HPDE6-E6E7 (cell line): ENCODE measurements around the gene SCD.
"Not testable (repeated sequence)": the region's sequence is repeated elsewhere in the genome, so short reads cannot be mapped to it uniquely, and the experiment has no call there.

Experiments
- DNase-seq: peaks from one replicate; pipeline ENCODE4 v3.0.0; 2011; ENCODE audit warnings: missing footprints; ENCODE audit errors: extremely low spot score

Gene SCD

GRCh38 chr10:100346765-100347567 lies at the start of gene SCD:
SCD (plus strand) TSS chr10:100347233; CDS start chr10:100347505, 272 bp downstream.
- DNase-seq = peak; percentile 89

- no peak for DNase-seq
Observed at GRCh38 chr10:100297242-100297641, 49.8 kb upstream of the SCD start.

GRCh38 chr10:100301123-100301522 lies 45.9 kb upstream of the SCD start:
- DNase-seq = not testable (repeated sequence)

DNA sequence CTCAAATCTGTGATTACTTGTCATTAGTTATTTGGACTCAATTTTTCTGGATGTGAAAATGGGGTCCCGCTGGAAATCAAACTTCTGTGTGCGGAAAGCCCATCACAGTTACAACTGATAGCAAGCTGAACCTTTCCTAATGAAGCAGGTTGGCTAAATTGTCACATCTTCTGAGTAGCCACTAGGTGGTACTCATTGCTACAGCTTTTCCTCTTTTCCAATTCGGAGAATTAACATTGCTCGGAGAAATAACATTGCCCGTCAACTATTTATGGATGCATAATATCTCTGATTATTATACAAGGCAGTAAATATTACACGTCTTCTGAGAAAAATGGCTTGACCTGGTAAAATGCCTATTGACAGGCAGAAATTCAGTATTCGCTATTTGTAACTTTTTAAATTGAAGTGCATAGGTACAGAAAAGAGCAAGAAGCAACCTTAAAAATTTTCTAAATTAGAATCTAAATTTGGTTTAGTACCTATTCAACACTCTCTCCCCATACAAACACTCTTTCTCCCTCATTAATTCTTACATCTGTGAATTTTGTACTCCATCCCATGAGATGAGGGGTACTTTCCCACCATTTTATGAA lies 43.2 kb upstream of the SCD start:
- no peak for DNase-seq

DNA sequence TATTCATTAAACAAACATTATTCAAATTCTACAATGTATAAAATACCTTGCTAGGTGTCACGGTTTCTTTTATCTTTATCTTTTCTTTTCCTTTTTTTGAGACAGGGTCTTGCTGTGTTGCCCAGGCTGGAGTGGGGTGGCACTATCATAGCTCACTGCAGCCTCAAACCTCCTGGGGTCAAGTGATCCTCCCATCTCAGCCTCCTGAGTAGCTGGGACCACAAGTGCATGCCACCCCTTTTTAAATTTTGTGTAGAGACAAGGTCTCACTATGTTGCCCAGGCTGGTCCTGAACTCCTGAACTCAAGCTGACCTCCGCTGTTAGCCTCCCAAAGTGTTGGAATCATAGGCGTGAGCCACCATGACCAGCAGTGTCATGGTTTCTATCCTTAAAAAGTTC lies 42.6 kb upstream of the SCD start:
- DNase-seq = no peak

DNA sequence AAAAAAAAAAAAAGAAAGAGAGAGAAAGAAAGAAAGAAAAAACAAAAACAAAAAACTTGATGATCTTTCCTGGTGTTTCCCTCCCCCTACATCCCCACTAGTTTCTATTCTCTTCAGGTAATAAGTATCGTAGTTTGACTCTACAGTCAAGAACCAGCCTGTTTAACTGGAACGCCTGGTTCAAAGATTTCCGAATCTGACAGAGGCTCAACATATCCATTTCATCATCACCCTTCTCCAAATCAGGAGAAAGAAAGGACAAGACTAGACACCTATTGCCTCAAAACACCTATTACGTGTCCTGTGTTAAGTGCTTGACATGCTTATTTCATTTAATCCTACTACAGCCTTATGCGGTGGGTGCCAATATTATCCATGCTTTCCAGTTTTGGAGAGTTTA lies 40.2 kb upstream of the SCD start:
- DNase-seq = no peak

DNA sequence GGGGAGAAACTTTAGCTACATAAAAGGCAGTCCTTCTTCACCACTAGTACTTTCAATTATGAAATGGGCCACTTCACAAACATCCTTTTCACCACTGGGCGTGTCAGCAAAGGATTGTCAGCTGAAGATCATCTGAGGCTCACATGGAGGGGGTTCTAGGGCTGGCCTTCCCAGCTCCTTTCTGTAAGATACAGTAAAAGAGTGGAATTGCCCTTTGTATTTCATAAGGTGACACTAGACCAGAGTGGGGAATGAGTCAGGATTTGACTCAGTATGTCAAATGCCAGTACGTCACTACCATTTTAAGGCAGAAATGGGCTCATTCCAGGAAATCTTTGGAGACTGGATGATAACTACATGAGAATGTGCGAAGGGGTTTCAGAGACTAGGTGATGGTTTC lies 39.3 kb upstream of the SCD start:
- DNase-seq = no peak

GRCh38 chr10:100311298-100311697 lies 35.7 kb upstream of the SCD start:
- DNase-seq = no peak

DNA sequence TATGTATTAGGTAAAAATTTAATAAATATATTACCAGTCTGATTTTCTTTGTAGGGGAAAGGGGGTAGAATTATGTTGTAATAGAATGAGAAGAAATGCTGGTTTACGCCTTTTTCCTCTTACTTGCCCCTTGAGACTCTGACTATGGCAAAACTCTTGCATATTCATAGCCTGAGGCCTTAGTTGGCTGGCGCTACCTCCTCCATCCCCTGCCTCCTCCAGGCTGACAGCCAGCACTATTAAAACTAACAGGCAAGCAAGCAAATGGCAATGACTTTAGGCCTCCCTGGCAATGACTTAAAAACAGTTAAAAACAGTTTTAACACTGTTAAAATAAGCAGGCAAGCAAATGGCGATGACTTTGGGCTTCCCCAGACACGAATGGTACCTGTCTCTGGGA lies 31.4 kb upstream of the SCD start:
- DNase-seq = no peak

GRCh38 chr10:100318207-100318606 lies 28.8 kb upstream of the SCD start:
- no peak for DNase-seq

DNA sequence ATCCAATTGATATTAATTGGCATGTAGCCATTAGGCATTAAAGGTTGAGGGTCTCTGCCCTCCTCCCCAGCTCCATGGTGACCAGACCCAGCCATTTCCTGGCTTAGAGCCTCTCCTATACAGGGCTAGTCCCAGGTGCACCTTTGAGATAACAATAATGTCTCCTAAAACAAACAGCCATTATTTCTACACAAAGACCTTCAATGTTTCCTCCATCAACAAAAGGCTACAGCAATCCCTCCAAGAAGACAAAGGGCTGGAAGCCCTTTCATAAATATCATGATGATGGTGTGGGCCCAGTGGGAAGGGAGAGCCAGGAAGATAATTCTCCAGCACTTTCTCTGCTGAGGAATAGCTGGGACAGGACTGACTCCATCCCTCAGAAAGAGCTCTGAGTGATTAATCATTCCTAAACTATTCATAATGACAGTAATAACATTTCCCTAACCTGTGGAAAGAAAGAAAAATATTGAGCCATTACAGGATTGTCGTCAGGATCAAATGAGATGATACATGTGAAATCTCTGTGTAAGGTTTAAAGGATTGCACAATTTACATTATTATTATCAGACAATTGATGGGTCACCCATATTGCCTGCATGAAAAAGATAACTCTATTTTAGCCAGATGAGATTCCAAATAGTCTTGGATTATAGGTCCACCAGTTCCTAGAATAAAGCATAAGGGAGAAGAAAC lies 27.2 kb upstream of the SCD start:
- no peak for DNase-seq

GRCh38 chr10:100325158-100325557 lies 21.9 kb upstream of the SCD start:
- no peak for DNase-seq

DNA sequence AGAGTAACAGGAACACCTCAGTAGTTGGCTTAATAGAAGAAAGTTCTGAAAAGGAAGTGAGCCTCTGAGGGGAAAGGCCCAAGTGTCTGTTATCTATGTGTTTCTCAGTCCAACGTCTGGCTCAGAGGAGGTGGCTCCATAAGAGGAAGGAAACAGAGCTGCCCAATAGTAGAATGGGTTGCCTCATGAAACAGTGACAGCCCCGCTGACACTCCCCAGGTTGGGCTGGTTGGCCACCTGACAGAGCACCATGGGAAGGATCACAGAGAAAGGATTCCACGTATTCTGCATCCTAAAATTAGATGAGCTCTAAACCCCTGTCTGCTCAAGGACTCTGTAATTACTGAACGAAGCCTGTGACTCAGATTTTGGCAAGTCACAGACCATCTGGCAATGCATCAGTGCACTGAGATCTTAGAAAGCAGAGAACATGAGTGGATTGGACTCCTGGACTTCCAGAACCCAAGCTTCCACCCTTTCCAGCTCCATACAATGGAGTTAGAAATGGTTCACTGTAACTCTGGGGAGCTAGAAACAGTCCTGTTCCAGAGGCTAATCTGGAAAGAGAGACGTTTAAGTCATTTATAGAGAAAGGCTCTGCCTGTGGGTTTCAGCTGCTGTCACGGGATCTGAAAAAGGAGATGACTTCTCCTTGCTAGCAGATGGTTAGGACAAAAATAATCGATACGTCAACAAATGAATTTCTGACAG lies 19.9 kb upstream of the SCD start:
- no peak for DNase-seq

DNA sequence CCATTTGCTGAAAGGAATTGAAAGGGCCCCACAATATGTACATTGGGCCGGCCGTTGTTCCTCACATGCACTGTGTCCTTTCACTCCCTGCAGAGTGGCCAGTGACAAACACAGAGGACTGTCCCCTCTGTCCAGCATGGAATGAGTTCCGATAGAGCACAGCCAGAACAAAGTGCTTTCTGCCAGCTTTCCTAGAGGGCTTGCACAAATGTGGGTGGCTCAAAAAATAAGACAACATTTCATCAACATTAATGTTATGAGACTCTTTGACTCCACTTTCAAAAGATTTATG lies 19.4 kb upstream of the SCD start:
- no peak for DNase-seq

DNA sequence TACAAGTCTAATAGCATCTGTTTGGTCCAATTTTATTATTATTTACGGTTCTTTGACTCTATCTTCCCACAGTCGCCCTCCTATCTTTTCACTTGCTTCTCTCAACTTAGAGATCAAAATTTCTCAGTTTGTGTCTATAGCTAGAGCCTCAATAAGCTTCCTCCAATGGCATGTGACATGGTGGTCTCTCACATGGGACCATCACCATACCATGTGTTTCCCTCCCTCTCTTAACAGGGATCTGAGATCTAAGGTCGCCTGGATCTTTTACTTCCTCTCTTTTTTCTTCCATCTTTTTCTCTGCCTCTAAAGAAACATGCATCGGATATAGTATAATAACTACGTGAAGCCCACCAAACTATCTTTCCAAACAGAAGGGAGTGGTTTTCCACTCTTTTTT lies 18.8 kb upstream of the SCD start:
- DNase-seq = no peak

DNA sequence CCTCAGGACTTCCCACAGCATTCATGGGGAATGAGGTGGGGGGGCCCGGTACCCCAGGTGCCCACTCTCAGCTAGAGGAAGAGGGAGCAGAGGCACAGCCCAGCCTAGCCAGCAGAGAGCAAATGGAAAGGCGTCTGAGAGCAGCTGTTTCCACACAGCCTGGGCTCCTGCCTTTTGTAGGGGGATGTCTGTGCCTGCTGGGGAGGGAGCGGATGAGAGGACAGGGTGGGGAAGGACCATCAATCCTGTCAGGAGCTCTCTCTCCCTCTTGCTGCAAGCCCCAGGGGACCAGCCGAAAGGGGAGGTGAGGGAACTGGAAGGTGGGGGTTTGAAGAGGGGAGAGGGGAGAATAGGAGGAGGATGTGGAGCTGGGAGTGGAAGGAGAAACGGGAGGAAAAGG lies 17.0 kb upstream of the SCD start, which contains the start of gene PKD2L1:
Gene PKD2L1 (minus strand): TSS at position 150 of the 400 bp plus-strand sequence. CDS start 125 bp downstream, at position 25.
- DNase-seq = no peak

GRCh38 chr10:100333106-100333505 lies 13.9 kb upstream of the SCD start:
- DNase-seq = no peak

DNA sequence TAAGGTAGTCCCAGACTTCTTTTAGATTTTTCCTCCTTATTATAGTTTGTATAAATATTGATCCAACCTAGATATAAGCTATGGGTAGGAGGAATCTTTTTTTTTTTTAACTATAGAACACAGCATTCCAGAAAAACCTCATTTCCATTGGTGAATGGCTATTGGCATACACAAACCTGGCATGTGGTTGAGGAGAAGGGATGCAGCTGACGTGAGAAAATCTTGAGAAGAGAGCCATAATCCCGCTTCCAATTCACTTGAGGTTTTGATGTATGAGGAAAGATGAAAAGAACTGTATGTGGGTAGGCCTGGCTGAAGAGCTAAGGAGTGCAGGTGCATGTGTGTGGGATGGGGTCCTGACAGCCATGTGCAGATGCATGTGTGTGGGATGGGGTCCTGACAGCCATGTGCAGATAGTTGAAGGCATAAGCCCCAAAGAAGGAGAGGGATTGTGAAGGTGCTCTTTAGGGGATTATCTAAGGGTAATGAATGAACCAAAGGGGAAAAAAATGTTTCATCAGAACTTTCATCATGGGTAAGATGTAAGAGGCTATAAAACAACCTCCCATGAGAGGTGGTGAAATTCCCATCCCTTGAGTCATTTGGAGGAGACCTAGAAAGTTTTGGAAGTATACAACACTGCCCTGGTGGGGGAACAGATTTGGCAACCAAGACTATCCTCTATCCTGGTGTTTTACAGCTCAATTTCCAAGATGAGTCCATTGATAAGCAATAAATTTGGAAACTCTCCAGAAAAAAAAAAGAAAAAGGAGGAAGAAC lies 13.2 kb upstream of the SCD start:
- no peak for DNase-seq

GRCh38 chr10:100334762-100335161 lies 12.3 kb upstream of the SCD start:
- no peak for DNase-seq

DNA sequence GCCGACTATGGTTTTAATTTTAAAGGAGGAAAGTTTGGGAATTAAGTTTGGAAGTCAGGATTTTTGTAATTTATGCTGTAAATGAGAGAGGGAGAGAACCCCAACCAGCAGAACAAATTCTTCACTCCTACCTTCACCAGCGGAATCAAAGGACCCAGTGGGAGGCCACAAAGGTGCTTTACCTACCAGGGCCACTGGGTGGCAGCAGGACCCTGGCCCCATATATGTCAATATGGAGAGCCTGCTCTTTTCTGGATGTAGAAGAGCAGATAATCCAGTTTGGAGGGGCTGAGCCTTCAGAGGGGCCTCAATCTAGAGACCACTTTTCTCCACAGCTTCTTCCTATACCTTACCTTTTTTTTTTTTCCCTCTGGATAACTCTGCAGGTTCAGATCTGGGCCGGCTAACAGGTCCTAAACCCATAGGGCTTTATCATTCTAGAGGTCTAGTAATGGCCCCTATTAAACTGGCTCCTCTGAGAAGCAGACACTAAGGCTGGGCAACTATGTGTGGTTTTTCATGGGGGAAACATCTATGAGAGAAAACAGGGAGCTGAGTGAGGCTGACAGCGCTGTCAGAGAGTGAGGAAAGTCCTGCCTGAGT lies 8.5 kb upstream of the SCD start:
- peak; percentile 75 for DNase-seq

DNA sequence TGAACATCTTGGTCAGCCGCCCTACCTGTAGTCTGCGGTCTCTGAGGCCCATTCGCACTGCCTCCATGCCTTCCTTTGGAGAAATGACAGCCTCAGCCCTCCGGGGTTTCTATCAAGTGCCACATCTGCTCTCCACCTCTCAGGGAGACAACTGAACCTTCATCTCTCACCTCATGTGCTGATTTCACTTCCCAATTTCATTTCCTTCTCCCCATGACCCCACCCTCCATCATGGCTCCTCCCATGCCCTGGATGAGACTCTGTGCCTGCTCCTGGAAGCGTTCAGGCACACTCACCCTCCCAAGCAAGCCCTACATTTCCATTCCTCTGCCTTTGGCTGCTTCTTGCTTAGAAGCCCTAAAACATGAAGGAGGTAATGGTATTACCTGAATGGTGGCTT lies 7.8 kb upstream of the SCD start:
- no peak for DNase-seq
